ENCODE data around the gene STAMBPL1.

DNA sequence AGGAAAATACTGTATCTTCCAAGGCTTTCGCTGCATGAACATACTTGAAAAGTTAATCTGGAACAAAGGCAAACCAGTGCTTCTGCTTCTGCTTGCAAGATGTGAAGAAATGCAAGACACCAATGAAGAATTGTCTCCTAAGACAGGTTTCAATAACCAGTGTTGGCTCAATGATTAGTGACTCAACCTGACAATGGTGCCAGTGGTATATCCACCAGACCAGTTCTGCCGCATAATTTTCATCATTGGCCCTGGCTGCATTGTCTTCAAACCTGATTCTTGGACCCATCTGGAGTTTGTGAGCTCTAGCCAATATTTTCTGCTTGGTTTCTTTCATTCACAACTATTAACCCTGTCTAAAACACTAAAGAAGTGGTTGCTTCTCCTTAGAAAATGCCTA is 13.6 kb upstream of the STAMBPL1 start:
- TF ChIP-seq POLR2A (IDR thresholded peaks at IDR 0.05; ENCODE audit: low read length) = no peak
- TF ChIP-seq GATA1 (IDR thresholded peaks at IDR 0.05; ENCODE audit: low read depth, low read length) = no peak
